HG02943 (cell line): ENCODE results near the gene CHN2.

ENCODE experiments used
- ATAC-seq: cut with Tn5 transposase; IDR thresholded peaks from one replicate; pipeline ENCODE4 v1.9.1; 2021; ENCODE audit warnings: mild to moderate bottlenecking, low read depth, moderate library complexity; ENCODE audit not compliant: unreplicated experiment

The CHN2 gene

DNA sequence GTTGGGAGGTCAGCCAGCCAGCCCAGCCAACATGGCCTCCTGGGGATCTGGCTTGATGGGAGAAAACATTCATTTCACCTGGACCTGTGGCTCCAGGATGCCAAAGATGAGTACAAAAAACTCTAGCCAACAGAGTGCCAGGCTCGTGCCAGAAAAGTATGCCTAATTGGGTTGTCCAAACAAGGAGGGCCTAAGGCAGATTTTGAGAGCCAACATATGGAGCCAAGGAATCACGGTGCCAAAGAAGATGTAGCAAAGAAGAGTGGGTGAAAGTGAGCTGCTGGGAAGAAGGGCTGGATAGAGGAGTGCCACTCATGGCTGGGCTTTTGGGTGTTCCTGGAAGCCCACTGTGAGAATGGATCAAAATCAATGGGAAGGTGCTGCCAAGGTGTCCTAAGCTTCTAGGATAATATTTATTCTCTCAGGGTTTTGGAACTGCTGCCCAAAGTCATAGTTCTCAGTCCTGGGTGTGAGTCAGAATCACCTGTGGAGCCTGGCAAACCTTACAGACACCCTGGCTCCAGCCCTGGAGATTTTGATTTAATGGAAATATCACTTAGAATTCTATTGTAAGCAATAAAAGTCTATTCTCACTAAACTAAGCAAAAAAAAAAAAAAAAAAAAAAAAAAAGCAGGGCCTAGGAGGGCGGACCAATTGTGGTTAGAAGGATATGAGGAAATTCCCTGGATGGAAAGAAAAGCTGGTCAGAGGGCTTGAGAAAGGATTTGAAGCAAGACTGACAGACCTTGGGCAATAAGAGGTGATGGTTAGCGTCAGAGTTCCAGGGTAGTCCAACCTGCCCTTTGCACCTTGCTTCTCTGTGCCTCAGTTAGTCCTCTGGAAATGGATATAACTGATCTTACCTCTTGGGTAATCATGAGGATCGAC is 186.9 kb downstream of the CHN2 start:
- no peak for ATAC-seq

DNA sequence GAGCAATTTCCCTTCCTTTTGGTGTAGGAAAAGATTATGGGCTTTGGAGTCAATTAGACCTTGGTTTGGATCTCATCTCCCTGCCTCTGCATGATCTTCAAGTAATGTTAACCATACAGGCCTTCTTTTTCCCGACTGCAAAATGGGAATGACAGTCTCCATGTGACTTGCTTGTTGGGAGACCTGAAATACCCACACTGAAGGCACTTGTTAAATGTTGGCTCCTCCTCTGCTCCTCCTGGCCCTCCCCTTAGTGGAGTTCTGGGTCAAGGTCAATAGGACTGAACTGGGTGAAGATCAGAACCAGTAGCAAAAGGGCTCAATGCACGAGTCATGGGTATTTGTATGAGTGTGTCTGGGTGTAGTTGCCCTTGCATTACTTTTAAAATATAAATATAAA is 189.7 kb downstream of the CHN2 start:
- no peak for ATAC-seq

DNA sequence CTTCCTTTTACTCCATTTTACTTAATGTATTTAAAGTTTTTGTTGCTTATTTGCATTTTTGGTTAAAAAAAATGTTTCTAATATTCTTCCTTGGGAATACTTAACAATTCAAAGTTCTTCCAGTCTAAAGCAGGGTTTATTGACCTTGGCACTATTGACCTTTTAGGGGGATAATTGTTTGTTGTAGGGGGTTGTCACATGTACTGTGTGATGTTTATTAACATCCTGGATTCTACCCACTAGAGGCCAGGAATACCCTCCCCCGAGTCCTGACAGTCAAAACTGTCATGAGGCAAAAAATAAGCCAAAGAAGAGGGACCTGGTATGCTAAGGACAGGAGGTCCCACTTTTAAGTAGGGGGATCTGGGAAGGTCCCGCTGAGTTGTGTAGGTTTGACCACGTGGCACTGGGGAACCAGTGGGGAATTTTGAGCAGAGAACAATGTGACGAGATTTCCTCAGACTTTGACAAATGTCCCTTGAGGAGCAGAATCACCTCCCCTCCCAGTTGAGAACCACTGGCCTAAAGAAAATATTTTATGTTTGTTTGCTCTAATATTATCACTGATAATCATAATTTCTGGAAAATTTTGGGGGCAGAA is 190.7 kb downstream of the CHN2 start:
- ATAC-seq = no peak

DNA sequence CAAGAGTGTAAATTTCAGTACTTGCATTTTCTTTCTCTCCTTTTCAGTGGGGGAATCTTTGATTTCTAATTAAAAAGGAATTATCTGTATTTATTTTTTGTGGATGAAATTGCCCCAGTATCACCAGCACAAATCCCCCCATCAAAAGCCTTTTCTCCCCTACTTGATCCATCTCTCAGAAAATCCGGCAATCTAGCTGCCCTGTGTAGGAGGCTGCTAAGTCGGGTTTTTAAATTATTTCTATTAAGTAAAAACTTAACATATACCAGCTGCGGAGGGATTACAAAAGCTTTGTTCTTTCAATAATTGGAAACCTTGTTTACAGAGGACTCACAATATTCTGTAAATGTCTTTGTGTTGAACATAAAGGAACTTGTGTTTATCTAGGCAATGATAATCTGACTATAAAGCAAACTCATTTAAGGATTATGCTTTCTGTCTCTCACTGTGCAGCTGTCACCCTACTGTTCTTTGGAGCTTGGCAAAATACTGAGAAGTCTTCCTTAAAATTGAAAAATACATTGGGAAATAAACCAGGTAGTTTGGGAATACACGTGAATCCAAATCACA is 191.7 kb downstream of the CHN2 start:
- ATAC-seq = no peak

DNA sequence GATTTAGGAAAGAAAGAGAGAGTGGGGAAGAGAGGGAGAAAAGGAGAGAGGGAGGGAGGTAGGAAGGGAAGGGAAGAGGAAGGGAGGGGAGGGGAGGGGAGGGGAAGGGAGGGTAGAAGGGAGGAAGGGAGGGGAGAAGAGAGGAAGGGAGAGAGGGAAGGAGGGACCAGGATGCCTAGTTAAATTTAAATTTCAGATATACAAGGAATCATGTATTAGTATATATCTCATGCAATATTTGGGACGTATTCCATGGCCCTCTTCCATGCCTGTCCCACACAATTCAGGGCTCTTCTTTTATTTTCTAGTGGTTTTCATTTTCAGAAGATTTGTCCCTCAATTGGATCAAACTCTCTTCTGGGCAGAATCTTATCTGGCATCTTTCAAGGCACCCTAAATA is 196.7 kb downstream of the CHN2 start:
- no peak for ATAC-seq

DNA sequence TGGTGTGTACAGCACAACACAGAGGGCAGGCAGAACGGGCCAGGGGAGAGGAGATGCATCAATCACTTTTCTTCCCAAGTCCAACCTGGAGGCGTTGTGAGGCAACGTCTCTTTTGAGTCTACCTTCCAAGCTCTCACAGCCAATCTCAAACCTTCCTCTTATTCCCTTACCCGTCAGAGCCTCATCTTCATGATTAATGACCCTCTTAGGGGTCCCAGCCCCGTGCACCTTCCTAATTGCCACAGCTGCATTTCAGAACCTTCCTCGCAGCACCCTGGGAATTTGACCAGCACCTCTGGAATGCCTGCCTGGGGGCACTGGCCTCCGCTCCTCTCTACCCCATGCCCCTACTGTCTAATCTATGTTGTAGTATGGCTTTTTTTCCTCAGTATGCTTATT is 199.7 kb downstream of the CHN2 start:
- ATAC-seq = no peak

DNA sequence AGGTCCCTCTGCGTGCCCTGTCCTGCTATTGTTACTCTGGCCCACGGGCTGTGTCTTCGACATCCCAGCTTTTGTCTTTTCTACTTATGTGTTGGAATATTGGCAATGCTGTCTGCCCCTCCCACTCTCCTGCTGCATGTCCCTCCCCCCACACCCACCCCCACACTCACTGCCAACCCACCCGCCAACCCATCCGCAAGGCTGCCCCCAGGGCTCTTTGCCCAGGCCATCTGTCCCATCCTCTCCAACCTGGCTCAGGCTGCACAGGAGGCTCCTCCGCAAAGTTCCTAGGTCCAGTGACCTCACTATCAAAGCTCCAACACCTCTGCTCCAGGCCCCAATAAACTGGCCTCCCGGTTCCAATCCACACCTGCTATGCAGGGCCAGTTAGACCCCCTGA is 202.0 kb downstream of the CHN2 start:
- ATAC-seq = no peak

DNA sequence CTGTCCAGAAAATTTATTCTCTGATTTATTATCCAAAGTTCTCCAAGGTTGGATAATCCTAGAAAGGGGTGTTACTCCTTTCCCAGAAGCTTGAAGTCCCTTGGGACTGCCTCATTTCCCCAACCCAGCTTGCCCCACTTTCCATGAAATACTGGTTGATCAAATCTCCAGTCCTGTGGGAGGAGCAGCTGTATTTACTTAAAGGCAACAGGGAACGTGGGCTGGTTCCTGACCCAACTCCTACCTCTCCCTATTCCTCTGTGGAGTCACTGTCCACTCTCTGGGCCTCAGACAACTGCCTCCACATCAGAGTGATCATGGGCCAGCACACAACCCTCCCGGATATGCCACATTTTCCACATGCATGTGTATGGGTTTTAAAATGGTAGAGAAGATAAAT is 202.8 kb downstream of the CHN2 start:
- no peak for ATAC-seq

DNA sequence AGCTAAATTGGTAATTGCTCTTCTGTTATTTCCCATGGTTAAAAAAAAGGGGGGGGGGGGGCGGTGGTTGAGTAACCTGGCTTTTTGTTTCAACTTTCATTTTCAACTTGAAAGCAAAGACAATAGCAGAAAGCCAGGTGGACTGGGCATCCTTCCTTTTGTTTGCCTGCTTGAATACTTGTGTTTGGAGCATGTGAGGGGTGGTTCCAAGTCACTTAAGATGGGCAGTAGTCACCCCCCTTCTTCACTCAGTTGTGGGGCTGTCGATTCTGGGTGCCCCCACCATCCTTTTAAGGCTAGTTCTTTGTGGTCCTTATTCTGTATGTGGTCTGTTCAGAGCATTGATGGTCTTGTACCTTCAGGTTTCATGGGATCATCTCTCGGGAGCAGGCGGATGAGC is 203.4 kb downstream of the CHN2 start:
- ATAC-seq = no peak

DNA sequence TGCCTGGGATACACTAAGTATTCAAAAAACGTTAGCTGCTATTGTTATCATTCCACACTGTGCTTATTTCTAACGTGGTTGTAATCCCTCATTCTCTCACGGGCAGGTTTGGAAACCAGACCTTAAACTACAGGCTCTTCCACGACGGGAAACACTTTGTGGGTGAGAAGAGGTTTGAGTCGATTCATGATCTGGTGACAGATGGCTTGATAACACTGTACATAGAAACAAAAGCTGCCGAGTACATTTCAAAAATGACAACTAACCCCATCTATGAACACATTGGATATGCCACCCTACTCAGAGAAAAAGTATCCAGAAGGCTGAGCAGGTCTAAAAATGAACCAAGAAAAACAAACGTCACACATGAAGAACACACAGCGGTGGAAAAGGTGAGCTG is 205.9 kb downstream of the CHN2 start:
- no peak for ATAC-seq

DNA sequence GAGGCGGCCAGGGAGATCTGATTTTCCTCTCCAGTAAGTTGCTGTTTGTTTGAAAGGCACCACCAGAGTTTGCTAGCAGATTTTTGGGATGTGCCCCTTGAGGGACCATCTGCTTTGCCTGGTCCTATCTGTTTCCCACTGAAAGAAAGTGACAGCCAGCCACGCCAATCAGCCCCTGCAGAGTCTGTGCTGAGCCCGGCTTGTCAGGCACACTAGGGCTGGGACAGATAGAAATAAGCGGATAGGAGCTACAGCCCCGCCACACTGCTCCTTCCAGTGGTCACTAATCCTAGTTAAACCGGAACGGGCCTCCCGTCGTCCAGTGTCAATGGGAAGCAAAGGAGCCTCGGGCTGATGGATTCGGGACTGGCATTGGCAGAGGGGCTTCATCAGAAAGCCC is 207.2 kb downstream of the CHN2 start:
- no peak for ATAC-seq

DNA sequence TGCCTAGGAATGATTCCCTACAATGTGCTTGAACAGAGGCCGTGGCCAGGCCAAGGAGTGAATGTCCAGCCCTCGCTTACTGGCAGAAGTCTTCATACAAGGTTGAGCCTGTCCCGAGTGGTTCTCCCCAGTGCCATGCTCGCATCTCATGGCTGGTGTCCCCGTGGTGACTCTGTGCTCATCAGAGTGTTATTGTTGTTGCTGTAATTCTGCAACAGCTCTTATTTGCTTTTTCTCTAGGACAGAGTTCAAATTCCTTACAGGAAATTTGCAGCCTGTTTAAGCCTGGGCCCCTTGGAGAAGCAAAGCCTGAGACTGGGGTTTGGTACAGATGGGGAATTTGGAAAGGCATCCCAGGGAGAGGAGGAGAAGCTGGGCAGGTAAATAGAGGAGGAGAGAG is 211.3 kb downstream of the CHN2 start:
- no peak for ATAC-seq

DNA sequence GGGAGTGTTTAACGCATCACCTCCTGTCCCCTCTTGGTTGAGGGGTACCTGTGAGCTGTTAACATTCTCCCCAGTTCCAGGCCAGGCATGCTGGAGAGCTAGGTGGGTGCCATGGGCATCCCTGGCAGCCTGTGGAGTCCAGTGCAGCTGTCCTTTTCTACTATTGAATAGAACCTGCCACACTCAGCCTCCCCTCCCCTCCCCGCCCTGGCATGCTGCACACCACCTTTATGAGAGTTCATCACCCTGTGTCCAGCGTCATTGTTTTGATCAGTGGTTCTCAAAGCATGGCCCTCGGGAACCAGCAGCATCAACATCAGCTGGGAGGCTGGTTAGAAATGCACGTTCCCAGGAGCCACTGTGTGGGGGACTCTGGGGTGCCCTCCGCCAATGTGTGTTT is 211.8 kb downstream of the CHN2 start:
- no peak for ATAC-seq

DNA sequence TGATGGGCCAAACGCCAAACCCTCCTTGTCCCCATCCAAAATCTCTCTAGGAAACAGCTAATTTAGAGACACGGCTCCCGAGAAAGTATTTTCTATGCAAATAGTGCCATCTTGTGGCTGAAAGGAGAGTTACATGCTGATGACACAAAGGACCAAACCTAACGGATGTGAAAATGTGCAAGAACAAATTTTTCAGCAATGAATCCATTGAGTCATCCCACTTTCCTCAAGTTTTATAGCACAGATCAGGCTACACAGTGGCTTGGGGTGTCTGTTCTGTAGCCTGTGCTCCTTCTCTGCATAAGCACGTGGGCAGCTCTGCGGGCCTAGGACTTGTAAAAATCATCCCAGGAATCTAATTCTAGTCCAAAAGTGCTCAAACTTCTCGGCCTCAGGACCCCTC is 214.3 kb downstream of the CHN2 start:
- no peak for ATAC-seq

DNA sequence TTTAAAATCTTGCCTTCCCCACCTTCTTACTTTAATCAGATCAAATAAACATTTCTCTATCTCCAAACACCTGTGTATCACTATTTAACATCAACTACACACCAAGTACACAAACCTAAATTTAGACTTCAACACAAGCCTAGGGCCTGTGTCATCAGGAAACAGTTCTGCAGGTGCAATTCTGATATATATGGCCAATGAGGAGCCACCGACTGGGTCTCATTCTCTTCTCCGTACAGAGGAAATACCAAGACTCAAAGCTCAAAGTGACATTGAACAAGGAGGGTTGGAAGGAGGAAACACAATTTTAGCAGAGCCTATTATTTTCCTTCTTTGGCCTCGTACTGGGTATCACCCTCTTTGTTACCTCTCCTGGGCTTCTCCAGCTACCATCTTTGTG is 216.4 kb downstream of the CHN2 start:
- no peak for ATAC-seq

DNA sequence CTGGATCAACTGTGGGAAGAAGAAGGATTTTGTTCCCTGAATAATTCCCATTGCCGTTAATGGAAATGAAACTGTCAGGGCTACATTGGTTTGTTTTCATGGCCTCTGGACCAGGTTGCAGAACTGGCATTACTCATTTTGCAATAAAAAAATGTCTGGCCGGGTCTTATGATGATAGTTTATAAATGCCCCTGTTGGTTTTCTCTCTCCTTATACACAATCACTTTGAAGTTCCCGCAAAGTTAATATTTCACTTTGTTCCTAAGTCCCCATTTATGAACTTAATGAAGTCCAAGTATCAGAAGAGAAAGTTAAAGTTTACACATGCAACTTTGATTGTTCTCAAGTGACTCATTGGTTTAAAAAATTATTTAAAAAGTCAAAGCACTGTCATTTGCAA is 218.3 kb downstream of the CHN2 start:
- ATAC-seq = no peak

DNA sequence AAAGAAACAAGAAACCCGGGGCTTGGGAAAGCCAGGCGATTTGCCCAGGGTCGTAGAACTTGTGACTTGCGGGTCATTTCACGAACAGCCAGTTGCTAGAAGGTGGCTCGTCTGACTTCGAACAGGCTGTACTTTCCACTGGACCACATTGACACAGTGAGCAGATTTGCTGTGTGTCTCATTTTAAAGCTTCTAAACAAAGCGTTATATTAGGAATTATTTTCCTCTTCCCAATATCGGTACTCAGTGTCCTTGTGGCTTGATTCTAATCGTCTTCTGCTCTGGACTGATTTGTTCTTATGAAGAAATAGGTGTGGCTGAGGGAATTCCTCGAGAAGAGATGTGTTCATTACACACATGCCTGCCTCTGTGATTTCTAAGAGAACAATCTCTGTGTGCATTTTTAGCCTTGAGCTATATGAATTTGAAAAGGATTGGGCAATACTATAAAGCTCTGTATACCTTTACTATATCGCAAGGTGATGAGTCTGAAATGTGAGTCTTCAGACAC is 219.1 kb downstream of the CHN2 start:
- no peak for ATAC-seq

DNA sequence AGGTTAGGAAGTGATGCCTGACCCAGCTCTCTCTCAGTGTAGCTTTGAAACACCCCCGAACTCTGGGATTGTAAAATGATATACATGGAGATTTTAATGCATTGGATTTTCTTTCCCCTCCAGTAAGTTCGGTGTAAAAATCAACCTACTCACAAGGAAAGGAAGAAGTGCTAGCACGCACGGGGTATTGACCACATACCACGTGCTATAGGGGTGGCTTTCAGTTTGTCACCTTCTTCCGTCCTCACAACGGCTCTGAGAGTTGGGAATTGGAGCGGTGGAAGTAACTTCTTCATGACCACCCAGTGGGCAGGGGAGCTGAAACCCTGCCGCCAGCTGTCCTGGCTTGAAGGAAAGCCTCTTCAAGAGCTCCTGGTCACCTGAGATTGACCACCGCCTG is 219.6 kb downstream of the CHN2 start:
- ATAC-seq = no peak

DNA sequence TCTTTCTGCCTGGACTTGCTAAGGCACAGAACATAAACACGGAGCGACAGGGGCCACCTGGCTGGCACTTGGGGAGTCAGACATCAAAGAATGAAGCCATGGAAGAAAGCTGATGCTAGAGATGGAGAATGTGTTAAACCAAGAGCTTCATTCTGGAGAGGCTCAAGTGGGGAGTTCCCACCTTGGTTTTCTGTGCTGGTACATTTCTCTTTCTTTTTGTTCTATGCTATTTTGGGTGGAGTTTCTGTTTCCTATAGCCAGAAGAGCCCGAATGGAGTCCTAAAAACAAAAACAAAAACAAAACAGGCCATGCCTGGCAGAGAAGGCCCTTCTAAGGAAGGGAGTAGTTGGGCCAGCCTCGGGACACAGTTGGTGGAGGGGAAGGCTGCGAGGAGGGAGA is 220.6 kb downstream of the CHN2 start:
- no peak for ATAC-seq

DNA sequence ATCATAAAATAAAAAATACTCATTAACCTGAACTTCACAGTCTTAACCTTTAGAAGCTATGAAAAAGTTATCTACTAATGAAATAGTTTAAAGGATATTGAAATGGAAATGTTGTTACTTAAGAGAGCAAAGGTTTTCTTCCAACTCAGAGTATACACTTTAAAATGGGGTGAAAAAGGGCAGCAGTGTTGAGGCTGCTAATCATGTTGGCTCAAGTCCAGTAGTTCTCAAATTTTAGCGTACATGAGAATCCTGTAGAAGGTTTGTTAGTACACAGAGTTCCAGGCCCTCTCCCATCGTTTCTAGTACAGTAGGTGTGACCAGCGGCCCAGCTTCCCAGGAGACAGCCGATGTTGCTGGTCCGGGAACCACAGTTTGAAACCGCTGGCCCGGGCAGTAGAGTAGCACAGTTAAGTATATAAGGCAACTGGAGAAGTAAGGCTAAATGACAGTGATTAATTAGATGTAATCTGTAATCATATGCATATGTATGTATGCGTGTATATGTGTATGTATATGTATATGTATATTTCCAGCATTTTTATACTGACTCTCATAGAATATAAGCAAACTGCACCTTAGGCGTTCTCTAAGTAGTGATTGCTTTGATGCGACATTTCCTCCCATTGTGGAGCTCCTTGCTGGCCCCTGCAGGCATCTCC is 221.8 kb downstream of the CHN2 start:
- no peak for ATAC-seq

DNA sequence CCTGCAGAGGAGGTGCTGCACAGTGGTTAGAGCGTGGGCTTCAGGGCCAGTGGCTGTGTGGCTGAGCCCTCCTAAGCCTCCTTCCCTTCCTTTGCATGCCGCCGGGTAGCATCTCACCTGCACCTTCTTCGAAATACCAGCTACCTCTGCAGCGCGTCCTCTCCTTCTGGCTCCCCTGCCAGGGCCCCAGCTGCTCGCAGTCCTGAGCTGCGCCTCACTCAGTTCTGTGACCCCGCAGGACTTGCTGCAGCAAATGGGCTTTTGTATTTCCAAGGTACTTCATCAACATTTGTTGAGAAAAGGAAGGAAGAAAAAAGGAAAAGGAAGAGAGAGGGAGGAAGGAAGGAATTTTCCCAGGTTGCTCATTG is 222.3 kb downstream of the CHN2 start:
- ATAC-seq = no peak
